Choroid plexus epithelial cell (primary cell): Measurements from ENCODE around the gene CRTC3.

Experiments used
- DNase-seq: peaks from one replicate; pipeline ENCODE4 v3.0.0-alpha.2; 2010; ENCODE audit warnings: low read depth
- H3K4me3 ChIP-seq: 2 replicates; pipeline ENCODE4 v1.5.1; 2011; ENCODE audit warnings: low read depth, mild to moderate bottlenecking, control low read depth, low read length, moderate library complexity
- TF ChIP-seq, protein P1 (sequence below): conservative IDR thresholded peaks from 2 replicates; pipeline ENCODE4 v1.5.1; 2011; ENCODE audit warnings: low read depth, mild to moderate bottlenecking, control low read depth, inconsistent platforms, low read length, moderate library complexity

Gene CRTC3

DNA sequence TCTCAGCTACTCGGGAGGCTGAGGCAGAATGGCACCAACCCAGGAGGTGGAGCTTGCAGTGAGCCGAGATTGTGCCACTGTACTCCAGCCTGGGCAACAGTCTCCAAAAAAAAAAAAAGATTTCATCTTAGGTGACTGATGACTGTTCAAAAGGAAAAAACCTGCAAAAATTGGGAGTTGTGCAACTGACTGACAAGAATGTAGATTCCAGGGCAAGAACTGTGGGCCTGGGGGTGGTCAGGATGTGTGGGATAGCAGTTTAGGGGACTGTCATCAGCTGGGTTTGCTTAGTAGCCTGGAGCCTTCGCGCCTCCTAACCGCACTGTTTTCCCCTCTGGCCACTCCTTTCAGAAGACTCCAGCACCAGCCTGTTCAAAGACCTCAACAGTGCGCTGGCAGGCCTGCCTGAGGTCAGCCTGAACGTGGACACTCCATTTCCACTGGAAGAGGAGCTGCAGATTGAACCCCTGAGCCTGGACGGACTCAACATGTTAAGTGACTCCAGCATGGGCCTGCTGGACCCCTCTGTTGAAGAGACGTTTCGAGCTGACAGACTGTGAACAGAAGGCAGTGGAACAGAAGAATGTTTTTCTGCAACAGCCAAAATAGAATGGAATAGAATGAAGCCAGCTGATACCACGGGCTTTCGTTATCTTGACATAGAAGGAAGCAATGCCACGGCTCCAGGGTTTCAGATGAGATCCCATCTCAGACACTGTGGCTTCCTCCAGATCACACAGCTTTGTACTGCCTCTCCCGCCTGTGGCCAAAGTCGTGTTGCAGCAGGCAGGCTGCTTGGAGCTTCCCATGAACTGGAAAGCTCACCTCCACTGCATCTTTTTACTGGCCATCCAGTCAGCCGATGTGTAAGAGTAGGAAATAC, 112.1 kb downstream of the CRTC3 start:
- TF ChIP-seq, protein P1, sequence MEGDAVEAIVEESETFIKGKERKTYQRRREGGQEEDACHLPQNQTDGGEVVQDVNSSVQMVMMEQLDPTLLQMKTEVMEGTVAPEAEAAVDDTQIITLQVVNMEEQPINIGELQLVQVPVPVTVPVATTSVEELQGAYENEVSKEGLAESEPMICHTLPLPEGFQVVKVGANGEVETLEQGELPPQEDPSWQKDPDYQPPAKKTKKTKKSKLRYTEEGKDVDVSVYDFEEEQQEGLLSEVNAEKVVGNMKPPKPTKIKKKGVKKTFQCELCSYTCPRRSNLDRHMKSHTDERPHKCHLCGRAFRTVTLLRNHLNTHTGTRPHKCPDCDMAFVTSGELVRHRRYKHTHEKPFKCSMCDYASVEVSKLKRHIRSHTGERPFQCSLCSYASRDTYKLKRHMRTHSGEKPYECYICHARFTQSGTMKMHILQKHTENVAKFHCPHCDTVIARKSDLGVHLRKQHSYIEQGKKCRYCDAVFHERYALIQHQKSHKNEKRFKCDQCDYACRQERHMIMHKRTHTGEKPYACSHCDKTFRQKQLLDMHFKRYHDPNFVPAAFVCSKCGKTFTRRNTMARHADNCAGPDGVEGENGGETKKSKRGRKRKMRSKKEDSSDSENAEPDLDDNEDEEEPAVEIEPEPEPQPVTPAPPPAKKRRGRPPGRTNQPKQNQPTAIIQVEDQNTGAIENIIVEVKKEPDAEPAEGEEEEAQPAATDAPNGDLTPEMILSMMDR = no peak
- no peak for DNase-seq
- H3K4me3 ChIP-seq = no peak overlapping the region

DNA sequence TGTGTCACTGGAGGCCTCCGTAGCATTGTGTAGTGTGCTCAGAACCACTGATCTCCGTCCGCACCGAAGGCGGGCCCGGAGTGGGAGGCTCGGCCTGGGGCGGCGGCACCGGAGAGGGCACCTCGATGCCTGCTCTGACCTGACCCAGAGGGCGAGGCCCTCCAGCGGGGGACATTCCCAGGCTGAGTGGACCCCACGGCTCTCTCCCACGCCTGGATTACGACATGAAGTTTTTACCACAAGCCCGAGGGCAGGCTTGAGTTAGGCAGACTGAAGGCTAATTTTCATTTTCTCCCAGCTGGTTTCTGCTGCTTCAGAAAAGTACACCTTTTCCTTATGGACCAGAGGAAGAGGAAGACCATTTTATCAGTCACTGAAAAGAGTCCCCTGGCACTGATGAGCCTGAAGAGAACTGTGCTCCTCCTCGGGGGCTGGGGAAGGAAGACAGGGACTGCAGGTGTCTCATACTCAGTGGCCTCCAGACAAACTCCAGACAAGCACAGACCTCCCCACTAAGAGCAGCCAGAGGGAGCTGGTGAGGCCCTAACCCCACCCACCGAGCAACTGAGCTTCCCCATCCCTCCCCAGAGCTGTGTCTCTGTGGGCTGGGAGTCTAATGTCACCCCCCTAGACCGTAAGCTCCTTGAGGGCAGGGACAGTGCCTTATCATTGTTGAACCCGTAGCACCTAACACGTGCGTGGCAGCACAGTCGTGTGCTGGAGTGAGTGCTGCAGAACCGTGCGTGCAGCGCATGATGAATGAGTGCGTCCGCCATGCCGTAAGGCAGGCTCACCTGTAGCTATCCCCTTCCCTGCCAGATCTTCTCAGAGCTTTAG, 113.0 kb downstream of the CRTC3 start:
- TF ChIP-seq, protein P1 = peak; percentile 45
- DNase-seq = no peak
- no peak overlapping the region for H3K4me3 ChIP-seq

DNA sequence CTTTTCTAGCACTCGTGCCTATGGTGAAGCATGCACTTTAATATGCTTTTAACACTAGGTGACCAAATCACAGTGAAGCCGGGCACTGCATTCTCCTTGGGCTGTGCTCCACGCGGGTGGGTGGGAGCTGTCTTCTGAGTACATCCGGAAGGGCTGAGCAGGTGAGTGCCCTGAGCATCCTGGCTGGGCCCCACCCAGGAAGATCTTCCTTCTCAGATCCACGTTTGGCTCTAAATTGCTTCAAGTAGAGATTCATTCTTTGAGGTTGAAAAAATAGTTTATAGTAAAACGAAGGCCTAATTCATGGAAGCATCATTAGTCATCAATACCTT, 113.5 kb downstream of the CRTC3 start:
- TF ChIP-seq, protein P1 = no peak
- DNase-seq = no peak
- no peak overlapping the region for H3K4me3 ChIP-seq

DNA sequence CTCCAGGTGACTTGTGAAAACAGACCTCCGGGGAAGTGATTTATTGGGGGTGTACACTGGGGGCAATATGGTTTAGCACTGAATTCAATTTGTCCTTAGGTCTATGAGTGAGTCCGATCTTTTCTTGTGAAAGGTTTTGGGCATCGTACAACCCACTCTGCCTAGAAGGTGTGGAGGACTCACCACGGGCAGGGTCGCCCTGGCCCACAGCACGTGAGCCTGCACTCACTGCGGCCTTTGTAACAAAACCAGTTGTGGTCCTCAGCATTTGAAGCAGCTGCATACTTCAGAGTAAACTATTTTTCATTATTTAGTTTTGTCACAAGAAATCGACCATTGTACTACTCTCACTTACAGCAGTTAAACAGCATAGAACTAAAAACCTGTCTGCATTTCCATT, 114.8 kb downstream of the CRTC3 start:
- DNase-seq = no peak
- TF ChIP-seq, protein P1 = no peak
- no peak overlapping the region for H3K4me3 ChIP-seq

DNA sequence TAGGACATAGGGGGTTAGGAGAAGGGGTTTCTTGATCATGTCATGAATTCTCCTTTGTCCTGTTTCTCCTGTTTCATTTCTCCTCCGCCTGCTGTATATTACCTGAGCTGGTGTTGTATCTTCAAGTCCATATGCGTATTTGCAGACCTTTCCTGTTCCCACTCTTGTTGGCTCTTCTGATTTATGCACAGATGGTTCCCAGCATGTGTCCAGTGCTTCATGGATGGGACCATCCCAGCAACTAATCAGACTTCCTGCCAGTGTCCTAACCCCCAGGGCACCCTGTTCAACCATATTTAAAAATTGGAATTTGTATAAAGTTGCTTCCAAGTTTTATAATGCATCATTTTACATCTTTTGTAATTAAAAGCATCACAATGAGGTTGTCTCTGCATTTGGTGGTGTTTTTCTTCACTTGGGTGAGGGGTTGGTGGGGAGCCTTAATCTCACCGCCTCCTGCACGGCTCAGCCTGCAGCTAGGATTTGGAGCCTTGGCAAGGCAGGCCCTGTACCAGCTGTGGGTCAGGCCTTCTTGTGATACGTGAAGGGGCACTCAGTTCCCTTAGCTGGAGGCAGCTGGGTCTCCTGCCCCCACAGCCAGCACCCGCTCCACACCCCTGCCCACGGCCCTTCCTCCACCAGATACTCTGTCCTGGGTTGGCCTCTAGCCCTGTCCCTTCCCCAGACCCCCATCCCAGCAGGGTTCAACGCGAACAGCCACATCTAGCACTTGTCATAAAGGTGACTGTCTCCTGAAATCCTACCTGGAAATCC, 115.4 kb downstream of the CRTC3 start:
- no peak overlapping the region for H3K4me3 ChIP-seq
- TF ChIP-seq, protein P1 = no peak
- no peak for DNase-seq

DNA sequence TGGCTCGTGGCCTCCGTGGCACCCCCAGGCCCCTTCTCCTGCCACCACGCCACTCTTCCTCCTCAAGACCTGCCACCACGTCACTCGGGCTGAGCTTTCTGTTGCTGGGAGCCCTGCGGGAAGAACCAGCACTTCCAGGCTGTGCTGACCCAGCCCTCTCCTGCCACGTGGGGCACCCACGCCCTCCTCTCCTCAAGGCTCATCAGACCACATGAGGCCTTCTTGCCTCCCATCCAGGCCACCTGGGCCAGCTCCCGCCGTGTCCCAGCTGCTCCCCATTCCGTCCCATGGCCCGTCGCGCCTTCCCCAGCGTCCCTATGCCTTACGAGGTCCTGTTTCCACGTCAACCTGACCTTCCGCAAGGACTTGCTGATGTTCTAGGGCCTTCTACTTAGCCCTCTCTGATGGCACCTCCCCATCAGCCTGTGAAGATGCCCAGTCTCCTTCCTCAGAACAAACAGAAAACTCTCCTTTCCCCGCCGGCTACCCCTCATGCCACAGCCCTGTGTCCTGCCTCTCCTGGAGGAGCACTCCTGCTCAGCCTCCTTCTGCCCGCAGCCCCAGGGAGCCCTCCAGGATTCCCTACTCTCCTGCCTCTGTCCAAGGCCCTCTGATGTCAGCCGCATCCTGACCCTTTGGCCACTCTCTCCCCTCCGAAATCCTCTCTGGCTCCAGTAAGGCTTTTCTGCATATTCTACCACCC, 116.3 kb downstream of the CRTC3 start:
- TF ChIP-seq, protein P1 = no peak
- no peak for DNase-seq

More for the DNA sequence above, 116.3 kb downstream of the CRTC3 start:
- no peak overlapping the region for H3K4me3 ChIP-seq
